DMS53 (cell line): ENCODE results near the gene ZNF628.
A peak's percentile ranks its signal among the peaks of the same experiment; 100 is the strongest.

ENCODE experiments used
- DNase-seq: peaks from one replicate; lab custom pipeline; 2025; lab: John Stamatoyannopoulos, UW

The ZNF628 gene

GRCh38 chr19:55465460-55466240 is 10.8 kb upstream of the ZNF628 start:
- peak; percentile 27 for DNase-seq

- no peak for DNase-seq
Measured at GRCh38 chr19:55466241-55466614, 10.2 kb upstream of the ZNF628 start.

- DNase-seq = peak; percentile 65
Measured at GRCh38 chr19:55467236-55468053, 9.0 kb upstream of the ZNF628 start.

- DNase-seq = peak; percentile 65
Measured at GRCh38 chr19:55468054-55468393, 8.4 kb upstream of the ZNF628 start.

GRCh38 chr19:55471266-55471665 is 5.2 kb upstream of the ZNF628 start:
- DNase-seq = no peak

GRCh38 chr19:55472463-55472862 is 4.0 kb upstream of the ZNF628 start:
- DNase-seq = peak; percentile 45

GRCh38 chr19:55473225-55474012 is 3.0 kb upstream of the ZNF628 start:
- no peak for DNase-seq

- DNase-seq = no peak
Measured at GRCh38 chr19:55474269-55475265, 1.9 kb upstream of the ZNF628 start.

GRCh38 chr19:55477905-55478304 is 1.5 kb downstream of the ZNF628 start:
- no peak for DNase-seq

GRCh38 chr19:55478364-55478763 is 1.9 kb downstream of the ZNF628 start:
- no peak for DNase-seq

GRCh38 chr19:55479045-55479444 is 2.6 kb downstream of the ZNF628 start:
- no peak for DNase-seq

- DNase-seq = no peak
Measured at GRCh38 chr19:55479451-55480230, 3.2 kb downstream of the ZNF628 start.

GRCh38 chr19:55481148-55481793 is 4.9 kb downstream of the ZNF628 start:
- DNase-seq = no peak

GRCh38 chr19:55481794-55482155 is 5.4 kb downstream of the ZNF628 start:
- DNase-seq = no peak

GRCh38 chr19:55482156-55482961 is 5.9 kb downstream of the ZNF628 start:
- DNase-seq = no peak

GRCh38 chr19:55482967-55483705 is 6.7 kb downstream of the ZNF628 start:
- no peak for DNase-seq

- no peak for DNase-seq
Measured at GRCh38 chr19:55483706-55484592, 7.5 kb downstream of the ZNF628 start.
